ENCODE results near the gene ZNF783.

Gene ZNF783

DNA sequence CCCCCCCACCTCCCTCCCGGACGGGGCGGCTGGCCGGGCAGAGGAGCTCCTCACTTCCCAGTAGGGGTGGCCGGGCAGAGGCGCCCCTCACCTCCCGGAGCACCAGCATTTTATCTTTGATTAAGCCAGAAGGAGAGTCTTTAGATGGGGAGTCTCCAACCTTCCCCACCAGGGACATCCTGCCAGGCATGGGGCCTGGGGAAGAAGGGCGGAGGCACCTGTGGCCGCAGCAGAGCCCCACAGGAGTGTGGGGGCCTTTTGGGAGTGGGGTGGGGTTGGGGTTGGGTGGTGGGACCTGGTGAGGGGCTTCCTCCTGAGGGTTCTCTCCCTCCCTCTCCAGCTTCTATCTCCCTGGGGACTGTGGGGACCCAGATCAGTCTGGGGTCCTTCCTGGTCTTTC is 18.2 kb downstream of the ZNF783 start:
- intact Hi-C loops (cut with DNase I; ENCODE audit: low total_unique reads), result no loop called here

GRCh38 chr7:149280661-149281507 is 18.9 kb downstream of the ZNF783 start:
- Histone ChIP-seq H3K27ac (no peak overlapping the region), H3K36me3 (peaks cover 26 to 62% (median 51%) of the 10 kb centered on the region in 3 donors), H3K4me3 (no peak overlapping the region), H3K4me1 (peaks cover 0 to 15% (median 10%) of the 10 kb centered on the region in 4 donors), H3K27me3 (no peaks in the 10 kb centered on the region), H3K9me3 (no peaks in the 10 kb centered on the region)
- intact Hi-C loops (cut with DNase I; ENCODE audit: low total_unique reads), result no loop called here
- DNase-seq, result no peak
- TF ChIP-seq CTCF (IDR thresholded peaks at IDR 0.05), result no peak

More for the DNA sequence above, 18.2 kb downstream of the ZNF783 start:
- Histone ChIP-seq H3K4me3 (no peak overlapping the region), H3K9me3 (no peaks in the 10 kb centered on the region), H3K4me1 (peaks cover 0 to 8% (median 4%) of the 10 kb centered on the region in 4 donors), H3K27ac (no peak overlapping the region), H3K27me3 (no peaks in the 10 kb centered on the region), H3K36me3 (peaks cover 33 to 69% (median 58%) of the 10 kb centered on the region in 3 donors)
- no peak for TF ChIP-seq CTCF (IDR thresholded peaks at IDR 0.05)
- DNase-seq, result no peak

DNA sequence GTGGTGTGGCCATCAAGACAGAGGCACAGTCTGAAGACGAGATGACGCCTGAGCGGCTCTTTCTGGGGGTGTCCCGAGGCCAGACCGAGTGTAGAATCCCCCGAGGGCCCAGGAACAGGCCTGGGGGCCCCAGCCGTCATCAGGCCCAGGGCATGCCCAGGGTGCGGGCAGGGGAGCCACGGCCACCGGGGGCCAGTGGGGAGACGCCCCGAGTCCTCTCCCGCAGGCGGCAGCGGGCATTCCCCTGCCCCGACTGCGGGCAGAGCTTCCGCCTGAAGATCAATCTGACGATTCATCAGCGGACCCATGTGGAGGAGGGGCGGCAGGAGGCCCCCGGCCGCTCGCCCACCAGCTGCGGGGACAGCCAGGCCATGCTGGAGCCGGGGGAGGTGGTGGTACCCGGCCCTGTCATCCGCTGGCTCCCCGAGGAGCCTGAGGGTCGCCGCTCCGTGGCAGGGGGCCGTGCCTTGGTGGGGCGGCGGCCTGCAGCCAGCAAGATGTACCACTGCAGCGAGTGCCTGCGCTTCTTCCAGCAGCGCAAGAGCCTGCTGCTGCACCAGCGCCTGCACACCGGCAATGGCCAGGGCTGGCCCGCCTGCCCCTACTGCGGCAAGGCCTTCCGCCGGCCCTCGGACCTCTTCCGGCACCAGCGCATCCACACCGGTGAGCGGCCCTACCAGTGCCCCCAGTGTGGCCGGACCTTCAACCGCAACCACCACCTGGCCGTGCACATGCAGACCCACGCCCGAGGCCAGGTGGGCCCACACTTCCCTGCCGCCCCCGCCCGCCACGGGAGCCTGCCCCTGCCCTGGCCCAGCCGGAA is 19.7 kb downstream of the ZNF783 start:
- TF ChIP-seq CTCF (IDR thresholded peaks at IDR 0.05), result no peak
- no peak overlapping the region for H3K4me3 ChIP-seq
- no peaks in the 10 kb centered on the region for H3K27me3 ChIP-seq
- peaks cover 0 to 17% (median 13%) of the 10 kb centered on the region in 4 donors for H3K4me1 ChIP-seq
- no peaks in the 10 kb centered on the region for H3K9me3 ChIP-seq
- H3K36me3 ChIP-seq, result peaks cover 19 to 53% (median 44%) of the 10 kb centered on the region in 3 donors
- intact Hi-C loops (cut with DNase I; ENCODE audit: low total_unique reads), result no loop called here
- no peak overlapping the region for H3K27ac ChIP-seq
- DNase-seq, result no peak

- peaks cover 19 to 48% (median 44%) of the 10 kb centered on the region in 3 donors for H3K36me3 ChIP-seq
- DNase-seq, result no peak
- TF ChIP-seq CTCF (IDR thresholded peaks at IDR 0.05), result no peak
- H3K4me1 ChIP-seq, result peaks cover 0 to 17% (median 13%) of the 10 kb centered on the region in 4 donors
- no peak overlapping the region for H3K27ac ChIP-seq
- H3K27me3 ChIP-seq, result no peaks in the 10 kb centered on the region
- no peak overlapping the region for H3K4me3 ChIP-seq
- no peaks in the 10 kb centered on the region for H3K9me3 ChIP-seq
- intact Hi-C loops (cut with DNase I; ENCODE audit: low total_unique reads), result no loop called here
Measured at GRCh38 chr7:149282331-149282655, 20.3 kb downstream of the ZNF783 start.

GRCh38 chr7:149283321-149283720 is 21.3 kb downstream of the ZNF783 start:
- Histone ChIP-seq H3K9me3 (no peaks in the 10 kb centered on the region), H3K36me3 (peaks cover 11 to 50% (median 40%) of the 10 kb centered on the region in 3 donors), H3K4me3 (no peak overlapping the region), H3K27me3 (no peaks in the 10 kb centered on the region), H3K27ac (no peak overlapping the region), H3K4me1 (peaks cover 0 to 17% (median 13%) of the 10 kb centered on the region in 4 donors)
- intact Hi-C loops (cut with DNase I; ENCODE audit: low total_unique reads), result no loop called here
- no peak for DNase-seq
- TF ChIP-seq CTCF (IDR thresholded peaks at IDR 0.05), result no peak

Data from tibial artery (tissue), 4 donors.